ENCODE data around the gene ZNF488. TPM values are rescaled to one million over a fixed set of nuclear protein-coding genes. Genes with fewer than 3 reads are reported as not detected.

The ZNF488 gene
- total and polyA plus RNA-seq, 3 experiments from 2014 or later = 0.42 to 0.44 TPM; not detected in 1

DNA sequence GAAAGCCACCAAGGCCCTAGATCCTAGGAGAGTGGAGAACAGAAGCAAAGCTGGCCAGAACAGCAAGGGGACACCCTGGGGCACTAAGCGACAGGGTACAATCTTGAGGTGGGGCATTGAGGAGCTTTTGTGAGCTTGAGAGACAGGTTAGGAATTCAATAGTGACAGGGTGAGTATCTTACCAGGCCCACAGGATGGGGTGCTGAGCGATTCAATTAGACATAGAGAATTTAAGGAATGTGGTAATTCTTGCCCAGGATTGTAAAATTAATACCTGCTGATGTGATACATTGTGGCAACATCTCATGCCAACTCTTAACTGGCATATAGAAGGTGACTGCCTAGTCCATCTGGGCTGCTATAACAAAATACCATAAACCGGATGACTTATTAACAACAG is 21.9 kb downstream of the ZNF488 start:
- no peak overlapping the region for H3K27ac Mint-ChIP-seq
- Histone ChIP-seq H3K4me3 (ENCODE audit: low read length) (no peak overlapping the region), H3K27ac (ENCODE audit: low read depth, low read length) (no peak overlapping the region), H3K27me3 (ENCODE audit: insufficient read depth, low read length, poor library complexity, severe bottlenecking) (no peaks in the 10 kb centered on the region), H3K9me3 (ENCODE audit: low read length) (no peaks in the 10 kb centered on the region), H3K4me1 (ENCODE audit: insufficient read depth, low read length) (no peaks in the 10 kb centered on the region), H3K36me3 (ENCODE audit: insufficient read depth, low read length) (no peaks in the 10 kb centered on the region)
- DNase-seq = no peak
- ChIA-PET POLR2A (no interaction called here), CTCF (no interaction called here)
- H3K4me1 Mint-ChIP-seq = no peaks in the 10 kb centered on the region
- H3K27me3 Mint-ChIP-seq = peaks cover 0 to 10% of the 10 kb centered on the region in 2 donors
- no peaks in the 10 kb centered on the region for H3K36me3 Mint-ChIP-seq
- no peaks in the 10 kb centered on the region for H3K9me3 Mint-ChIP-seq
- no peak overlapping the region for H3K4me3 Mint-ChIP-seq

- no peak for DNase-seq
- POLR2A ChIA-PET = no interaction called here
These were observed 22.8 kb downstream of the ZNF488 start for GRCh38 chr10:47361293-47361692.

GRCh38 chr10:47360419-47361040 is 23.6 kb downstream of the ZNF488 start:
- CTCF ChIA-PET = no interaction called here
- no peaks in the 10 kb centered on the region for H3K36me3 Mint-ChIP-seq
- H3K27me3 ChIP-seq (ENCODE audit: insufficient read depth, low read length, poor library complexity, severe bottlenecking) = no peaks in the 10 kb centered on the region
- no peaks in the 10 kb centered on the region for H3K9me3 Mint-ChIP-seq
- H3K4me1 ChIP-seq (ENCODE audit: insufficient read depth, low read length) = no peaks in the 10 kb centered on the region
- no peaks in the 10 kb centered on the region for H3K9me3 ChIP-seq (ENCODE audit: low read length)
- H3K36me3 ChIP-seq (ENCODE audit: insufficient read depth, low read length) = no peaks in the 10 kb centered on the region
- no peak overlapping the region for H3K27ac Mint-ChIP-seq
- POLR2A ChIA-PET = no interaction called here
- H3K27me3 Mint-ChIP-seq = peaks cover 0 to 10% of the 10 kb centered on the region in 2 donors
- no peak overlapping the region for H3K4me3 ChIP-seq (ENCODE audit: low read length)
- no peaks in the 10 kb centered on the region for H3K4me1 Mint-ChIP-seq
- no peak for DNase-seq
- H3K4me3 Mint-ChIP-seq = no peak overlapping the region
- H3K27ac ChIP-seq (ENCODE audit: low read depth, low read length) = no peak overlapping the region

More at GRCh38 chr10:47361293-47361692, 22.8 kb downstream of the ZNF488 start:
- no peaks in the 10 kb centered on the region for H3K9me3 Mint-ChIP-seq
- H3K4me1 ChIP-seq (ENCODE audit: insufficient read depth, low read length) = no peaks in the 10 kb centered on the region
- peaks cover 0 to 10% of the 10 kb centered on the region in 2 donors for H3K27me3 Mint-ChIP-seq
- no peaks in the 10 kb centered on the region for H3K36me3 Mint-ChIP-seq
- H3K27ac ChIP-seq (ENCODE audit: low read depth, low read length) = no peak overlapping the region
- no peaks in the 10 kb centered on the region for H3K9me3 ChIP-seq (ENCODE audit: low read length)
- no peak overlapping the region for H3K27ac Mint-ChIP-seq
- no peaks in the 10 kb centered on the region for H3K36me3 ChIP-seq (ENCODE audit: insufficient read depth, low read length)
- H3K4me3 Mint-ChIP-seq = no peak overlapping the region
- H3K4me3 ChIP-seq (ENCODE audit: low read length) = no peak overlapping the region
- CTCF ChIA-PET = interaction anchor here (0.7 kb wide), 1 partner anchor 20 kb away, joined by 3 read pairs; no protein-coding TSS in a partner anchor
- no peaks in the 10 kb centered on the region for H3K4me1 Mint-ChIP-seq
- no peaks in the 10 kb centered on the region for H3K27me3 ChIP-seq (ENCODE audit: insufficient read depth, low read length, poor library complexity, severe bottlenecking)

DNA sequence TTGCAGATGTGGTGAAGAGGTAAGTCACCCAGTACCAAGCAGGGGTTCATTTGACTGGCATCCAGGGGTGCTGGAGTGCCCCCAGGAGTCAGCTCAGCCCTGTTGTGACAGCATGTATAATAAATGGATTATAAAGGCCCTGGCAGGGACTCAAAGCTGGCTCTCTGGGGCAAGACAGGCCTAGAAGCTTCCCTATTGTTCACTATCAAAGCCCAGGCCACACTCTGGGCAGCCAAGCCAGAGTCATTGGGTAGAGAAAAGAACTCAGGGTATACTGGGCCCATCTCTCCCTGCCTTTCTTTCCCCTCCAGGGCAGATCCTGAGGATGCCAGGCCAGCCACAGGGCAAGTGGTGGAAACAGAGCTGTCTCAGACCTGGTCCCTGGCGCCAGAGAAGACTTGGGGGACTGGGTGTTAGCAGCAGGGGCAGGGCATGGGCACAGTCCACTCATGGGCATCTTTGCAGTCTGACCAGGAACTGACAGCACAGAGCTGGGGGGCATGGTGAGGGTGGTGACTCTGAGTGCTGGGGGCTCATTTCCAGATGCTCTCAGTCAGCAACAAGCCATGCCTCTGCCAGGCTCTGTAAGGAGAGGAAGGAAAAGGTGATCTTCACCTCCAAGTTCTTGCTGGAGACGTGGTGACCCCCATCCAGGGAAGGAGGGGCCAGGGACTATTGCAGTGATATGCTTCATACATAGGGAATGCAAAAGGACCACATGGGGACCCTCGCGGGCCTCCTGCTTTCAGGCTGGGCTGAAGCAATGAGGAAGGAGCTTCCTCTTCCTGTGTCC is 24.3 kb downstream of the ZNF488 start:
- H3K36me3 ChIP-seq (ENCODE audit: insufficient read depth, low read length) = no peaks in the 10 kb centered on the region
- ChIA-PET POLR2A (no interaction called here), CTCF (no interaction called here)
- no peaks in the 10 kb centered on the region for H3K4me1 ChIP-seq (ENCODE audit: insufficient read depth, low read length)
- no peaks in the 10 kb centered on the region for H3K4me1 Mint-ChIP-seq
- no peak overlapping the region for H3K27ac Mint-ChIP-seq
- no peak overlapping the region for H3K4me3 ChIP-seq (ENCODE audit: low read length)
- no peaks in the 10 kb centered on the region for H3K36me3 Mint-ChIP-seq
- H3K27me3 Mint-ChIP-seq = peaks cover 0 to 5% of the 10 kb centered on the region in 2 donors
- DNase-seq = no peak
- no peaks in the 10 kb centered on the region for H3K9me3 ChIP-seq (ENCODE audit: low read length)
- H3K27ac ChIP-seq (ENCODE audit: low read depth, low read length) = no peak overlapping the region
- H3K9me3 Mint-ChIP-seq = no peaks in the 10 kb centered on the region
- H3K27me3 ChIP-seq (ENCODE audit: insufficient read depth, low read length, poor library complexity, severe bottlenecking) = no peaks in the 10 kb centered on the region
- no peak overlapping the region for H3K4me3 Mint-ChIP-seq

DNA sequence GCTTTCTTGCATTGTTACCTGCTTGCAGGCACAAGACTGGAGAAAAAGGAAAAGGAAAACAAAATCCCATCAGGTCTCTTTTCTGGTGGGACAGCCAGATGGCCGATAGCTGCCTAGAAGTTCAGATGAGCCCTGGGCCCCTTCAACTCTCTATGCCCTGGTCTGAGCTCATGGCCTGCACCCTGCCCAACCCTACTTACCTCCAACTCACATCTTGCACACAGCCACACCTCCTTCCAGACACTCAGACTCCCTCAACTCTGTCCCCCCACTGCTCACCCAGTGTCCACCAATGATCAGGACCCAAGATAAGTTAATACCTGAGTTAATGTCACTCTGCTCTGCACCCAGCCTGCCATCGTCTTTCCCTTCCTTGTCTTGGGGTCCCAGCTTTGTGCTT is 25.0 kb downstream of the ZNF488 start:
- Histone ChIP-seq H3K27me3 (ENCODE audit: insufficient read depth, low read length, poor library complexity, severe bottlenecking) (no peaks in the 10 kb centered on the region), H3K4me1 (ENCODE audit: insufficient read depth, low read length) (no peaks in the 10 kb centered on the region), H3K4me3 (ENCODE audit: low read length) (no peak overlapping the region), H3K36me3 (ENCODE audit: insufficient read depth, low read length) (no peaks in the 10 kb centered on the region), H3K9me3 (ENCODE audit: low read length) (no peaks in the 10 kb centered on the region), H3K27ac (ENCODE audit: low read depth, low read length) (no peak overlapping the region)
- H3K27ac Mint-ChIP-seq = peak overlapping the region in 2 of 8 donors; percentile 10 to 25
- no peaks in the 10 kb centered on the region for H3K36me3 Mint-ChIP-seq
- no peak overlapping the region for H3K4me3 Mint-ChIP-seq
- H3K4me1 Mint-ChIP-seq = no peaks in the 10 kb centered on the region
- ChIA-PET CTCF (interaction anchor here (1.2 kb wide), 1 partner anchor 334 kb away, joined by 3 read pairs; no protein-coding TSS in a partner anchor), POLR2A (no interaction called here)
- no peak for DNase-seq
- H3K9me3 Mint-ChIP-seq = no peaks in the 10 kb centered on the region
- peaks cover 0 to 5% of the 10 kb centered on the region in 2 donors for H3K27me3 Mint-ChIP-seq

DNA sequence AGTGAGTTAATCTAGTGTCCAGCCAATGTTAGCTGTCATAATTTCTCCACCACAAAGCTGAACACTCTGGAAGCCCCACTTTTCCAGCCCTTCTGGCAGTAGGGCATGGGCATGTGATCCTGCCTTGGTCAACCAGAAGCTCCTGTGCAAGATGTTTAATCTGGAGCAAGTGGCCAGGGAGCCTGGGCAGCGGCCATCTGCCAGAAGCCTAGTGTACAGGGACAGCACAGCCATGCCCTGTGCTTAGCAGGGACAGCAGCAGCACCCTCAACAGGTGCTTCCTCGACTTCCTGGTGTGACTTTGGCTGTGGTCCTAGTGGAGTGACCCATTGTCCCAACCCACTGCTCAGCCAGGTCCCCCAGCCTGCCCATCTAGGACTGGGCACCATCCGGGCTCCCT is 25.6 kb downstream of the ZNF488 start:
- H3K4me3 ChIP-seq (ENCODE audit: low read length) = no peak overlapping the region
- Mint-ChIP-seq H3K36me3 (no peaks in the 10 kb centered on the region), H3K9me3 (no peaks in the 10 kb centered on the region), H3K27me3 (peaks cover 0 to 5% of the 10 kb centered on the region in 2 donors), H3K4me1 (no peaks in the 10 kb centered on the region), H3K27ac (no peak overlapping the region), H3K4me3 (no peak overlapping the region)
- no peak overlapping the region for H3K27ac ChIP-seq (ENCODE audit: low read depth, low read length)
- ChIA-PET POLR2A (no interaction called here), CTCF (interaction anchor here (1.2 kb wide), 1 partner anchor 334 kb away, joined by 3 read pairs; no protein-coding TSS in a partner anchor)
- H3K9me3 ChIP-seq (ENCODE audit: low read length) = no peaks in the 10 kb centered on the region
- no peaks in the 10 kb centered on the region for H3K27me3 ChIP-seq (ENCODE audit: insufficient read depth, low read length, poor library complexity, severe bottlenecking)
- DNase-seq = no peak
- H3K4me1 ChIP-seq (ENCODE audit: insufficient read depth, low read length) = no peaks in the 10 kb centered on the region
- no peaks in the 10 kb centered on the region for H3K36me3 ChIP-seq (ENCODE audit: insufficient read depth, low read length)

DNA sequence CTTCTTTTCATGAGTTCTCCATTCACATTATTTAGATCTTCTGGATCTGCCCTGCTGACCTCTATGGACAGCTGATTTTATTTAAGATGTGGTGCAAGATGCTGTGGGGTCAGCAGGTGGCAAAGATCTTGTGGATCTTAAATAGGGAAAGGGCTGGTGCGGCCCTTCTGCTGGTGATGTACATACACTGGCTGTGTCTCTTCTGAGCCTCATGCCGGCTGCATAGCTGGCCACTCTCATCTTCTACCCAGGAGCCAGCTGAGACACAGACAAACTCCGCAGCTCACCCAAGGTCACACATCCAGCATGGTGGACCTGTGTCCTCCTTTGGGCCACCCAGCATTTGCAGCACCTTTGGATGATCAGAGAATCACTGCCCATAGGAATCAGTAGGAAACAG is 26.2 kb downstream of the ZNF488 start:
- Histone ChIP-seq H3K4me3 (ENCODE audit: low read length) (no peak overlapping the region), H3K27me3 (ENCODE audit: insufficient read depth, low read length, poor library complexity, severe bottlenecking) (no peaks in the 10 kb centered on the region), H3K27ac (ENCODE audit: low read depth, low read length) (no peak overlapping the region), H3K4me1 (ENCODE audit: insufficient read depth, low read length) (no peaks in the 10 kb centered on the region), H3K36me3 (ENCODE audit: insufficient read depth, low read length) (no peaks in the 10 kb centered on the region), H3K9me3 (ENCODE audit: low read length) (no peaks in the 10 kb centered on the region)
- Mint-ChIP-seq H3K4me1 (no peaks in the 10 kb centered on the region), H3K27ac (no peak overlapping the region), H3K36me3 (no peaks in the 10 kb centered on the region), H3K9me3 (no peaks in the 10 kb centered on the region), H3K4me3 (no peak overlapping the region), H3K27me3 (peaks cover 0 to 5% of the 10 kb centered on the region in 2 donors)
- CTCF ChIA-PET = interaction anchor here (0.8 kb wide), 1 partner anchor 17 kb away, joined by 3 read pairs; no protein-coding TSS in a partner anchor
- POLR2A ChIA-PET = no interaction called here
- no peak for DNase-seq

GRCh38 chr10:47357131-47357582 is 26.9 kb downstream of the ZNF488 start:
- Mint-ChIP-seq H3K27ac (no peak overlapping the region), H3K36me3 (no peaks in the 10 kb centered on the region), H3K4me3 (no peak overlapping the region), H3K4me1 (no peaks in the 10 kb centered on the region), H3K27me3 (peaks cover 0 to 5% of the 10 kb centered on the region in 2 donors), H3K9me3 (no peaks in the 10 kb centered on the region)
- no peak for DNase-seq
- Histone ChIP-seq H3K36me3 (ENCODE audit: insufficient read depth, low read length) (no peaks in the 10 kb centered on the region), H3K4me3 (ENCODE audit: low read length) (no peak overlapping the region), H3K27ac (ENCODE audit: low read depth, low read length) (no peak overlapping the region), H3K27me3 (ENCODE audit: insufficient read depth, low read length, poor library complexity, severe bottlenecking) (no peaks in the 10 kb centered on the region), H3K9me3 (ENCODE audit: low read length) (no peaks in the 10 kb centered on the region), H3K4me1 (ENCODE audit: insufficient read depth, low read length) (no peaks in the 10 kb centered on the region)
- ChIA-PET CTCF (interaction anchor here (0.8 kb wide), 1 partner anchor 17 kb away, joined by 3 read pairs; no protein-coding TSS in a partner anchor), POLR2A (no interaction called here)
